GM08714 (cell line): ENCODE measurements around the gene PDP2.

Experiments used
- H3K4me3 ChIP-seq: fragments of 200-500 bp; sonication (Bioruptor generic); 2 replicates; pipeline ENCODE4 v1.5.1; 2014; ENCODE audit warnings: mild to moderate bottlenecking, low read length, inconsistent platforms
- ZNF274 ChIP-seq: IDR thresholded peaks from 2 replicates; pipeline ENCODE4 v1.6.1; 2012; ENCODE audit warnings: mild to moderate bottlenecking, low read depth, low read length

Gene PDP2

GRCh38 chr16:66920924-66921680 is 40.8 kb downstream of the PDP2 start:
- no peak overlapping the region for H3K4me3 ChIP-seq
- TF ChIP-seq ZNF274 = no peak

DNA sequence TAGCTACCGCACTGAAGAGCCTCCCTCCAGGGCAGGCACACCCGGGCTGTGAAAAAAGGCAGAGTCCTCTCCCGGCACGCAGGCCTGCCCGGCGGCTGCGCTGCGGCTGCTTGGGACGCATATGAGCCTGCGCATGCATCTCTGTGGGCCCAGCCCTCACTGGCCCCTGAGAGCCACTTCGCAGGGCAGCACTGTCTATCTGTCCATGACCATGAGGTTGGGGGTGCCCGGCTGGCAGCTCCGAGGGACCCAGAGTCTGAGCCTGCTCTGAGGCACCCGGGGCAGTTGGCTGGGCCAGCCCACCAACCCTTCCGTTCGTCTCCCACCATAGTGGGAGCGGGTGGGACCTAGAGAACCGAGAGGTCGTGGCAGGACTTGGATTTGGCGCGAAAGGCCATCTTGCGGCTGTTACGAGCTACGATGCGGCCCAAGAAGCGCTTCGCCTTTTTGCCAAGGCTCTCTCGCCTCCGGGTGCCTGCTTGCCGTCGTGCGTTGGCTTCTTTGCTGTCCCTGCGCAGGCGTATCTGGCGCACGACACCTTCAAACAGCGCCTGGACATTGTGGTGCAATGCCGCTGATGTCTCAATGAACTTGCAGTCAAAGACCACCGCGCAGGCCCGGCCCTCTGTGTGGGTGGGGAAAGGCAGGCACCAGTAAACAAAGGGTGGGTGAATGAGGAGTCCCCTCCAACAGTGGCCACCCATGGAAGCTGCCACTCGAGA is 41.6 kb downstream of the PDP2 start:
- TF ChIP-seq ZNF274 = no peak

GRCh38 chr16:66923247-66923731 is 43.0 kb downstream of the PDP2 start:
- no peak overlapping the region for H3K4me3 ChIP-seq
- TF ChIP-seq ZNF274 = no peak

More for the DNA sequence above, 41.6 kb downstream of the PDP2 start:
- H3K4me3 ChIP-seq = no peak overlapping the region

DNA sequence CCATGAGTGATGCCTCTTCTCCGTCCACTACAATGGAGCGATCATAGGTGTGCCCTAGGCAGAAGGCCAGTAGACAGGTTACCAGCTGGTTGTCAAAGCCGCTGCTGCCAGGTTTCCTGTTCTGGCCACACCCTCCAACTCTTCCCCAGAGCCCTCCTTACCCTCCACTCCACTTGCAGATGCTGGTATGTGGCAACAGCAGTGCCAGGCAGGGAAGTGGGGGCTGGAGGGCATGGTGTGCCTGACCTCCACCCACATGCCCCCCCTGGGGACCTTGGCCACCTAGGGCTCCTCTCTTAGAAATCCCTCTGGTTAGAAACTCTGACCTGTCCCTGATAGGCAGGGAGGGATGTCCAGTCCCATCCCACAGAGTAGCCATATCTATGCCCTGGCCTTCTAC is 43.6 kb downstream of the PDP2 start:
- H3K4me3 ChIP-seq = no peak overlapping the region
- no peak for TF ChIP-seq ZNF274

DNA sequence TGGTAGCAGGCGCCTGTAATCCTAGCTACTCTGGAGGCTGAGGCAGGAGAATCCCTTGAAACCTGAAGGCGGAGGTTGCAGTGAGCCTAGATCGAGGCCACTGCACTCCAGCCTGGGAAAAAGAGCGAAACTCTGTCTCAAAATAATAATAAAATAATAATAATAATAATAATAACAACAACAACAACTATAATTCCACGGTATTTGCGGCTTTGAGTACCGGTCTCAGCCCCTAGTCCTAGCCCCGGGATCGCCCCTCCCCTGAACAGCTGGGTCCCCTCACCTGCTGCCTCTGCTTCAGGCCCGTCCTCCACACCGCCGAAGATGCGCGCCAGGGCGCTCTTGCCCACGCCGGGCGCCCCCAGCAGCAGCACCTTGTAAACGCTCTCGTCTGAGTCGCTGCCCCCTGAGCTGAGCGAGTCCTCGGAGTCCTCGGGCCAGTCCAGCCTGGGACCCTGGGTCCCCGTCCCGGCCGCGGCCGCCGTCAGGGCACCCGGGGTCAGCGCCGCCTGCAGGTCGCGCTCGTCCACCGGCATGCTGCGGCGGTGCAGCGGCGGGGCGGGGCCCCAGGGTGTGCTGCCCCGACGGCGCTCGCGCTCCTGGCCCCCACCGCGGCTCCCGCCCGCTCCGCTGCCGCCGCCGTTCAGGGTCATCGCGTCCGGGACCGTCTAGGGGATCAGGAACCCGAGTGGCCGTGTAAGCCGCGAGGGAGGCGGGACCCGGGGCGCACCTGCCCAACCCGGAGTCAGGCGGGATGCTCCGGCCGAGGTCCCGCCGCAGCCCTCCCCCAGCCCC is 44.4 kb downstream of the PDP2 start:
- H3K4me3 ChIP-seq = peak overlapping the region; percentile 23; the same call in 1 of the 2 replicates
- TF ChIP-seq ZNF274 = no peak

GRCh38 chr16:66925322-66925840 is 45.1 kb downstream of the PDP2 start, which contains the start of gene RRAD:
TSS of gene RRAD (minus strand) at chr16:66925535. CDS start at chr16:66925179, 356 bp downstream.
- peak within 1 kb of the TSS; percentile 23; the same call in 1 of the 2 replicates for H3K4me3 ChIP-seq
- TF ChIP-seq ZNF274 = no peak

DNA sequence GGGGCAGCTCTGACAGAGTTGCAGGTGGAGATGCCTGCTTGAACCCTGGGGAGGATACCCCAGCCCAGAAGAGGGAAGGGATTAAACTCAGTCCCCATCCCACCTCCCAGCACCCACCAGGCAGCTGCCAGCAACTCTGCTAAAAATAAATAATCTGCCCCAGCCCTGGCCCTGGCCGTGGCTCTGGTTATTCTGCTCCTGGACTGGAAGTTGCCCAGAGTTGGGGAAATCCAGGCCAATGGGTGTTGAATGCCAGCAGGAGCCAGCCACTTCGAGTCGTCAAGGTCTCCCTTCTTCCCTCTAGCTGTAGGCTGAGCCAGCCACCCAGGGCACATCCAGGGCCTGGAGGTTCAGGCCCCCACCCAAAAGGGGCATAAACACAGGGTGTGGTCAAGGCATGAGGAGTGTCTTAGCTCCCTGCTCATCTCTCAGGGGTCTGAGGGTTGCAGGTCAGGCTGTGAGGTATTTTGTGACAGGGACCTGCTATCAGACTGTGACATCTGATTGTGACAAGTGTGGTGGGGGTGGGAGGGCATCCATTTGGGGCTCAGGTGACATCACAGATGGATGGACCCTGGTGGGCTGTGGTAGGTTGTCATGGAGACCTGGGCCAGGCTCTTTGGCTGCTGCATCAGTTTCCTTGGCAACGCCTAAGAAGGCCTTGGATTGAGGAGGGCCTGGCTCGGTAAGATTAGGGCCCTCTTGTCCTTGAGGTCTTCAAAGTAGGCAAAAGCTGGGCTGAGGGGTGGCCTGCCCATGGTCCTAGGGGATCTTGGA is 46.0 kb downstream of the PDP2 start:
- no peak for TF ChIP-seq ZNF274
- H3K4me3 ChIP-seq = no peak overlapping the region

DNA sequence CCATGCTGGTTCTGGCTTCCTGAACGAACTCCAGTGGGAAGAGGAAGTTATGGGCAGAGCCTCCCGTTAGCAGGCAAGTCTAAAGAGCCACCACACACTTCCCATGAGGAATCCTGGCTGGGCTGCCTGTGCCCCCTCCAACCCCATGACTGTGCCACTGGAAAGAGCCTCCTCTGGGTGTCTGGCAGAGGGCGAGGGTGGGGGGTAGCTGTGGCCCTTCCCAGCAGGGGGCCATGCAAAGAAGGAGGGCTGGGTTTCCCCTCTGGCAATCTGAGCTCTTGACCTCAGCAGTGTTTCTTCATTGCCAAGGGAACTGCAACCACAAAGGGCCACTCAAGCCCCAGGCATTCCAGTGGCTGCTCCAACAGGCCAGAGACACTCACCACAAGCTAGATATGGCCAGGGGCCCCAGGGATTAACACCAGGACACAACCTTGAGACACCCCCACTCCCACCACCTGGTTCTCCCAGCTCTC is 46.7 kb downstream of the PDP2 start:
- TF ChIP-seq ZNF274 = no peak
- no peak overlapping the region for H3K4me3 ChIP-seq

GRCh38 chr16:66927918-66928649 is 47.8 kb downstream of the PDP2 start:
- no peak for TF ChIP-seq ZNF274
- H3K4me3 ChIP-seq = no peak overlapping the region

- no peak overlapping the region for H3K4me3 ChIP-seq
- TF ChIP-seq ZNF274 = no peak
Observed at GRCh38 chr16:66928702-66929388, 48.5 kb downstream of the PDP2 start.

- TF ChIP-seq ZNF274 = no peak
- H3K4me3 ChIP-seq = no peak overlapping the region
Observed at GRCh38 chr16:66930189-66930588, 49.9 kb downstream of the PDP2 start.

- H3K4me3 ChIP-seq = no peak overlapping the region
- no peak for TF ChIP-seq ZNF274
Observed at GRCh38 chr16:66931665-66932064, 51.4 kb downstream of the PDP2 start.

DNA sequence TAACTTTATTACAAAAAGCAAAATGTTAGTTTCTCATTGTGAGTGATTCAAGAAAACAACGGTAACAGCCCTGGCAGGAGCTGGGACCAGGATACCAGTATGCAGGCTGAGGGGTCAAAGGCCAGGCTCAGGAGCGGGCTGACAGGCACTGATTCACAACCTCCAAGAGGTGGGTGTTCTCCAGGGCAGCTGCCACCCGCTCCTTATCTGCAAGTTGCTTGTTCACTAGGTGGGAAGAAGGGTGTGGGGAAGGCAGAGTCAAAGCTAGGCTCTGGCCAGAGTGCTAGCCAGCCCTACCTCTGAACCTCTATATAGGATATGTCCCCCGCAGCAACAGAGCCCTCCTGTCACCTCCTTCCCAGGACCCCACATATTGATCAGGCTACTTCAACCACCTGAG is 51.8 kb downstream of the PDP2 start:
- TF ChIP-seq ZNF274 = no peak
- no peak overlapping the region for H3K4me3 ChIP-seq
